Fibroblast of skin of abdomen (primary cell): Measurements from ENCODE around the gene BHMT.
"Not testable (repeated sequence)": the region's sequence is repeated elsewhere in the genome, so short reads cannot be mapped to it uniquely, and the experiment has no call there.

Source experiments
- DNase-seq: peaks from one replicate; pipeline ENCODE4 v3.0.0-alpha.2; 2013

The BHMT gene

GRCh38 chr5:79111960-79112702 is 522 bp downstream of the BHMT start:
- DNase-seq, result no peak

GRCh38 chr5:79112703-79113058 is 1.1 kb downstream of the BHMT start:
- no peak for DNase-seq

GRCh38 chr5:79119486-79119885 is 7.9 kb downstream of the BHMT start:
- DNase-seq, result peak; percentile 76

GRCh38 chr5:79120221-79120620 is 8.6 kb downstream of the BHMT start:
- peak; percentile 27 for DNase-seq

- DNase-seq, result no peak
Observed at GRCh38 chr5:79122973-79123372, 11.4 kb downstream of the BHMT start.

- peak; percentile 63 for DNase-seq
Observed at GRCh38 chr5:79124607-79125006, 13.0 kb downstream of the BHMT start.

GRCh38 chr5:79130781-79131180 is 19.2 kb downstream of the BHMT start:
- no peak for DNase-seq

- DNase-seq, result peak; percentile 41
Observed at GRCh38 chr5:79133121-79133656, 21.6 kb downstream of the BHMT start.

- peak; percentile 92 for DNase-seq
Observed at GRCh38 chr5:79133657-79134451, 22.2 kb downstream of the BHMT start.

GRCh38 chr5:79135790-79136553 is 24.4 kb downstream of the BHMT start:
- no peak for DNase-seq

- DNase-seq, result no peak
Observed at GRCh38 chr5:79136618-79137017, 25.0 kb downstream of the BHMT start.

- DNase-seq, result no peak
Observed at GRCh38 chr5:79140553-79140952, 28.9 kb downstream of the BHMT start.

GRCh38 chr5:79143684-79144379 is 32.2 kb downstream of the BHMT start:
- DNase-seq, result peak; percentile 71

GRCh38 chr5:79147076-79147475 is 35.5 kb downstream of the BHMT start:
- no peak for DNase-seq

- no peak for DNase-seq
Observed at GRCh38 chr5:79149433-79149832, 37.8 kb downstream of the BHMT start.

GRCh38 chr5:79151942-79152671 is 40.5 kb downstream of the BHMT start:
- DNase-seq, result peak; percentile 36

- DNase-seq, result no peak
Observed at GRCh38 chr5:79157305-79157704, 45.7 kb downstream of the BHMT start.

- not testable (repeated sequence) for DNase-seq
Observed at GRCh38 chr5:79161647-79162046, 50.0 kb downstream of the BHMT start.

GRCh38 chr5:79168031-79168430 is 56.4 kb downstream of the BHMT start:
- DNase-seq, result no peak

- DNase-seq, result no peak
Observed at GRCh38 chr5:79170661-79171060, 59.1 kb downstream of the BHMT start.

GRCh38 chr5:79171635-79172245 is 60.1 kb downstream of the BHMT start:
- DNase-seq, result no peak
